Endothelial cell of umbilical vein (primary cell): ENCODE results near the gene ITGA1.

Experiments
- POLR2A ChIP-seq: IDR thresholded peaks from 2 replicates; pipeline ENCODE4 v1.6.1; 2012; ENCODE audit warnings: low read depth, mild to moderate bottlenecking, control low read depth, low read length
- TF ChIP-seq, protein P1 (sequence below), 2 donors: IDR thresholded peaks; 1 replicate in 1 of 2; 2 replicates in 1 of 2; pipeline ENCODE4 v1.5.1; 2011; ENCODE audit warnings: low read length in 2 of 2, mild to moderate bottlenecking in 2 of 2, moderate library complexity in 2 of 2, control low read depth in 1 of 2, inconsistent platforms in 1 of 2, low read depth in 1 of 2; ENCODE audit not compliant: insufficient read depth in 1 of 2; ENCODE audit errors: extremely low read depth in 1 of 2

- TF ChIP-seq, protein P1, sequence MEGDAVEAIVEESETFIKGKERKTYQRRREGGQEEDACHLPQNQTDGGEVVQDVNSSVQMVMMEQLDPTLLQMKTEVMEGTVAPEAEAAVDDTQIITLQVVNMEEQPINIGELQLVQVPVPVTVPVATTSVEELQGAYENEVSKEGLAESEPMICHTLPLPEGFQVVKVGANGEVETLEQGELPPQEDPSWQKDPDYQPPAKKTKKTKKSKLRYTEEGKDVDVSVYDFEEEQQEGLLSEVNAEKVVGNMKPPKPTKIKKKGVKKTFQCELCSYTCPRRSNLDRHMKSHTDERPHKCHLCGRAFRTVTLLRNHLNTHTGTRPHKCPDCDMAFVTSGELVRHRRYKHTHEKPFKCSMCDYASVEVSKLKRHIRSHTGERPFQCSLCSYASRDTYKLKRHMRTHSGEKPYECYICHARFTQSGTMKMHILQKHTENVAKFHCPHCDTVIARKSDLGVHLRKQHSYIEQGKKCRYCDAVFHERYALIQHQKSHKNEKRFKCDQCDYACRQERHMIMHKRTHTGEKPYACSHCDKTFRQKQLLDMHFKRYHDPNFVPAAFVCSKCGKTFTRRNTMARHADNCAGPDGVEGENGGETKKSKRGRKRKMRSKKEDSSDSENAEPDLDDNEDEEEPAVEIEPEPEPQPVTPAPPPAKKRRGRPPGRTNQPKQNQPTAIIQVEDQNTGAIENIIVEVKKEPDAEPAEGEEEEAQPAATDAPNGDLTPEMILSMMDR (IDR thresholded peaks at IDR 0.05; ENCODE audit: extremely low read depth in 1 of 2, insufficient read depth in 1 of 2, low read depth in 1 of 2, low read length in 2 of 2), result no peak
- TF ChIP-seq POLR2A, result no peak
These were observed 108.1 kb downstream of the ITGA1 start for GRCh38 chr5:52895572-52896413.
